GM12873 (cell line): ENCODE measurements around the gene TP53I3.

ENCODE experiments used
- TF ChIP-seq, protein P1 (sequence below): IDR thresholded peaks from 2 replicates; pipeline ENCODE4 v1.5.1; 2012; ENCODE audit warnings: low read depth, mild to moderate bottlenecking, moderate library complexity, low read length, control low read depth; ENCODE audit not compliant: insufficient read depth; ENCODE audit errors: missing control alignments

TP53I3 gene

DNA sequence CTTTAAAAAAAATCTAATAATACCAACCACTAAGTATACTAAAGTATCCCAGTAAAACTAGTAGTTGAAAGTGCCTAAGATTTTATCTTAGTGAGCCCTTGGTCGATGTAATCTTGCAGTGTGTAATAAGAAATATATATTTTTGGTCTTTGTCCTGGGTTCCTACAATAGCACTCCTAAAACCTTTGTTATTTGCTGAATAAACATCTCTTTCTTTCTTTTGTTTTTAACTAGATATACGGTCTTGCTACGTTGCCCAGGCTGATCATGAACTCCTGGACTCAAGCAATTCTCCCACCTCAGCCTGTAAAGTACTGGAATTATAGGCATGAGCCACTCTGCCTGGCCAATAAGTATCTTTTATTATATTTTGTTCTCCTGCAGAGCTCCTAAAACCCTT lies 2.4 kb upstream of the TP53I3 start:
- TF ChIP-seq, protein P1, sequence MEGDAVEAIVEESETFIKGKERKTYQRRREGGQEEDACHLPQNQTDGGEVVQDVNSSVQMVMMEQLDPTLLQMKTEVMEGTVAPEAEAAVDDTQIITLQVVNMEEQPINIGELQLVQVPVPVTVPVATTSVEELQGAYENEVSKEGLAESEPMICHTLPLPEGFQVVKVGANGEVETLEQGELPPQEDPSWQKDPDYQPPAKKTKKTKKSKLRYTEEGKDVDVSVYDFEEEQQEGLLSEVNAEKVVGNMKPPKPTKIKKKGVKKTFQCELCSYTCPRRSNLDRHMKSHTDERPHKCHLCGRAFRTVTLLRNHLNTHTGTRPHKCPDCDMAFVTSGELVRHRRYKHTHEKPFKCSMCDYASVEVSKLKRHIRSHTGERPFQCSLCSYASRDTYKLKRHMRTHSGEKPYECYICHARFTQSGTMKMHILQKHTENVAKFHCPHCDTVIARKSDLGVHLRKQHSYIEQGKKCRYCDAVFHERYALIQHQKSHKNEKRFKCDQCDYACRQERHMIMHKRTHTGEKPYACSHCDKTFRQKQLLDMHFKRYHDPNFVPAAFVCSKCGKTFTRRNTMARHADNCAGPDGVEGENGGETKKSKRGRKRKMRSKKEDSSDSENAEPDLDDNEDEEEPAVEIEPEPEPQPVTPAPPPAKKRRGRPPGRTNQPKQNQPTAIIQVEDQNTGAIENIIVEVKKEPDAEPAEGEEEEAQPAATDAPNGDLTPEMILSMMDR: no peak

DNA sequence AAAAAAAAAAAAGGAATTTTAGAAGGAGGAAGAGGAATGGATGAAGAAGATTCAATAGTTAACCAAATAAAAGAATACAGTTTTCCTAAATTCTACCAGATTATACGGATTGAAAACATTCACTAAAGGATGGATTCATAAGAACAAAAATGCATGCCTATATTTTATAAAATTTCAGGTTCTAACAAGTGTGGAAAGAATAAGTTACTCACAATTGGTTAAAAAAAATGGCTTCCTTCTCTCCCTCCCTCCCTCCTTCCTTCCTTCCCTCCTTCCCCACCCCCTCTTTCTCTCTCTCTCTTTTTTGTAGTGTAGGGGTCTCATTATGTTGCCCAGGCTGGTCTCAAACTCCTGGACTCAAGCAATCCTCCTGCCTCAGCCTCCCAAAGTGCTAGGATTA lies 1.6 kb upstream of the TP53I3 start:
- TF ChIP-seq, protein P1: no peak

DNA sequence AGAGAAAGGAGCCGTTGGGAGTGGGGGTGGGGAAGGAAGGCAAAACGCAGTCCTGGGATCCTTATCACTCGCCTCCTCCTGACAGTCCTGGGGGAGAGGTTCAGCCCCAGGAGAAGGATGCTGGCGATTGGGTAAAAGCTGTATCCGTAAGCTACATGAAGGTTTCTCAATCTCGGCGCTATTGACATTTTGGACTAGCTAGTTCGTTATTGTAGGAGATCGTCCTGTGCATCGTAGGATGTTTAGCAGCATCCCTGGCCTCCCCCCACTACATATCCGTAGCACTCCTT lies 511 bp upstream of the TP53I3 start:
- TF ChIP-seq, protein P1: no peak

DNA sequence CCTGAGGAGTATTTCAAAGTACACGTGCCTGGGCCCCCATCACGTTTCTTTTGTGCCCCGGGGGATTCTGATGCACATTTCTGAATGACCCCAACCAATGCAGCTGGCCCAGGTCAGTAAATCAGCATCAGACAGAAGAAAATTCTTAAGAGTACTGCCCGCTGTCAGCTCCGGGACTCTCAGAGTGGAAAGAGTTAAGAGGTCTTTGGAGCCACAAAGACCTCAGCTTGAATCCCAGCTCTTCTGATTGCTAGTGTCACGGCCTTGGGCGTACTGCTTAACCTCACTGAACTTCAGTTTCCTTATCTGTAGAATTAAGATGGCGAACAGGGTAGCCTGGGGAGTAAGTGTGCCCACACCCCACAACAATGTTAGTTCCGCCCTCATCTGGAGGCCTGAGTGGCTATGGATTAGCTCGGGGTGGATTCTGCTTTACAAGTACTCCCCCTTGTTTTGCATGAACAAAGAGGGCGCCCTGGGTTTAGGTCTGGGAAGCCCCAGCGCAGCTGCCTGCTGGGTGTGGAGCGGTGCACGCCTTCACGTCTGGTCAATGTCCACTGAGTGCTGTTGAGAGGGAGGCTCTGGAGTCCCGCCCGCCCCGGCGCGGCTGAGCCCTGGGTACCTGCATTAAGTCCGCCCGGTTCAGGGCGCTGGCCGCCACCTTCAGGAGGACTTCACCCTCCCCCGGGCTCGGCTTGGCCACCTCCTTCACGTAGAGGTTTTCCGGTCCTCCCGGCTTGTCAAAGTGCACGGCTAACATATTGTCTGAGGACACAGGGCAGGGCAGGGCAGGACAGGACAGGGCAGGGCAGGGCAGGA lies 858 bp downstream of the TP53I3 start:
- TF ChIP-seq, protein P1: no peak

DNA sequence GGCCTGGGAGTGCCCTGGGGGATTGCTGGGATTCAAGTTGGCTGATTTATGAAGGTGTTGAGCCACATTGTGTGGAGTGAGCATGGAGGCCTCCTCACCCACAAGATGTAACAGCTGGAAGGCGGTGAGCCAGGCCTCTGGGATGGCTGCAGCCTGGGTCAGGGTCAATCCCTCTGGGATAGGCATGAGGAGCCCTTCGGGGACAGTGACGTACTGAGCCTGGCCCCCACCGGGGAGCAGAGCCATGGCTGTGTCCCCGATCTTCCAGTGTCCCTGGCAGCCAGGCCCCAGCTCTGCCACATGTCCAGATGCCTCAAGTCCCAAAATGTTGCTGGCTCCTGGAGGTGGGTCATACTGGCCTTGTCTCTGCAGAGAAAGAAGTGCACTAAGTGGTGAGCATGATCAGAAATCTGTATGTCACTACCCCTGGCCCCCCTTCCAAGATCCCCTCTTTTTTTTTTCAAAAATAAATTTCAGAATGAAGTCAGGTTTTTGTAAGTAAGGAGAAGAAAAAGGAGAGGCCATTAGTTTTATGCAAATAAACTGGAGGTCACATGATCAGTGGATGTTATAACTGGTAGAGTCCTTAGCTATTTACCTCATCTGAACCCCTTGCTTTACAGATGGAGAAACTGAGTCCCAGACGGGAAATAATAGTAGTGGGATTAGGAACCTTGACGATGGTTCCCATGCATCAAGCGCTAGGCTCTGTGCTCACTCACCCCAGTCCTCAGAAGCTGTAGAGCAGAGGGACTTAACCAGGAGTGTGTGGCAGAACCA lies 1.7 kb downstream of the TP53I3 start:
- TF ChIP-seq, protein P1: no peak

DNA sequence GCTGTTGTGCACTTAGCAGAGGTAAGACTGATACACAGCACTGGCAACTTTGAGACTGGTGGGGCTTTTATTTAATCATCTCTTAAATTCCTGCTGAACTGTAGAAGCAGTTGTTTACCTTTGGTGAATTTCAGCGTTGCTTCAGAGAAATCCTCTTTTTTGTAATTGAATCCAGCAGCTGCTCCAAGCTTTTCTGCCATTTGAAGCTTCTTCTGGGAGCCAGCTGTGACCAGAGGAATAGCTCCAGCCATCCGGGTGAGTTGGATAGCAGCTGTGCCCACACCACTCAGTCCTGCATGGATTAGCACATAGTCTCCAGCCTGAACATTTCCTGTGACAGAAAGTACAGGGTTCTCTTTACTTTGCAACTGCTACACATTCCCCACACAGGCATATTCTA lies 3.9 kb downstream of the TP53I3 start:
- TF ChIP-seq, protein P1: no peak

DNA sequence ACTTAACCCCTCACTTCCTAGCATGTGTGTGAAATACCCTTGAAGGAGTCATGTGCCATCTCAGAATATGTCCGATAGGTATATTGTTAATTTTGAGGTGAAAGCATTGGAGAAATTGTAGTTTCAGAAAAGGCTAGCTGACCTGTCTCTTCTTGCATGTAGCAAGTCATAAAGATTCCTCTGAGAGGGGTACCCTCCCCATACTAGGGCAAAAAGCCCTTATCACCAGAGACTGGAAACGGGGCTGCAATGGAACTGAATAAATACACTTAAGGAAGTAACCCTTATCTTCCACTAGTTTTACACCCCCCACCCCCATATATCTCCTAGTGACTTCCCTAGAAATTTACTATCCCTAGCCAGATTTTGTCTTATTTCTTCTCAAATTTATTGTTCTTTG lies 6.8 kb downstream of the TP53I3 start:
- TF ChIP-seq, protein P1: no peak
